H9 (cell line): Measurements from ENCODE around the gene BNIP1. TPM values are rescaled to one million over a fixed set of nuclear protein-coding genes. Genes with fewer than 3 reads are reported as not detected.

ENCODE experiments used
- DNase-seq: peaks from one replicate; pipeline ENCODE4 v3.0.0-alpha.2; 2017
- H2AFZ ChIP-seq: one replicate; pipeline ENCODE4 v1.6.1; 2013; ENCODE audit warnings: mild to moderate bottlenecking, low read length, control low read depth, moderate library complexity
- H2AK5ac ChIP-seq: 2 replicates; pipeline ENCODE4 v1.6.1; 2013; ENCODE audit warnings: low read length, control low read depth, mixed read lengths; ENCODE audit not compliant: insufficient read length
- H2BK120ac ChIP-seq: one replicate; pipeline ENCODE4 v1.6.1; 2013; ENCODE audit warnings: low read depth, mild to moderate bottlenecking, low read length, control low read depth, inconsistent platforms; ENCODE audit not compliant: poor library complexity, severe bottlenecking
- H2BK12ac ChIP-seq: 2 replicates; pipeline ENCODE4 v1.6.1; 2013; ENCODE audit warnings: low read length, control low read depth, mixed read lengths, low read depth; ENCODE audit not compliant: insufficient read length
- H2BK15ac ChIP-seq: 2 replicates; pipeline ENCODE4 v1.6.1; 2013; ENCODE audit warnings: low read depth, low read length, control low read depth
- H2BK20ac ChIP-seq: one replicate; pipeline ENCODE4 v1.6.1; 2013; ENCODE audit warnings: low read depth, mild to moderate bottlenecking, low read length, control low read depth, inconsistent platforms; ENCODE audit not compliant: poor library complexity, severe bottlenecking
- H2BK5ac ChIP-seq: 2 replicates; pipeline ENCODE4 v1.6.1; 2013; ENCODE audit warnings: low read length, control low read depth, mixed read lengths; ENCODE audit not compliant: insufficient read length
- H3K14ac ChIP-seq: 2 replicates; pipeline ENCODE4 v1.6.1; 2013; ENCODE audit warnings: low read length, control low read depth; ENCODE audit not compliant: insufficient read depth
- H3K18ac ChIP-seq: 2 replicates; pipeline ENCODE4 v1.6.1; 2013; ENCODE audit warnings: low read depth, mild to moderate bottlenecking, mixed read lengths, low read length, control low read depth; ENCODE audit not compliant: insufficient read length
- H3K23ac ChIP-seq: 2 replicates; pipeline ENCODE4 v1.6.1; 2013; ENCODE audit warnings: low read length, control low read depth, mixed read lengths, low read depth; ENCODE audit not compliant: insufficient read length
- H3K23me2 ChIP-seq: 2 replicates; pipeline ENCODE4 v1.6.1; 2013; ENCODE audit warnings: low read depth, mild to moderate bottlenecking, mixed read lengths, low read length, control low read depth; ENCODE audit not compliant: insufficient read length, poor library complexity, severe bottlenecking
- H3K27ac ChIP-seq: 2 replicates; pipeline ENCODE4 v1.5.1; 2013; ENCODE audit warnings: low read length, control low read depth, mixed read lengths, low read depth; ENCODE audit not compliant: insufficient read length
- H3K27me3 ChIP-seq: 2 replicates; pipeline ENCODE4 v1.6.1; 2013; ENCODE audit warnings: low read length, control low read depth, inconsistent platforms; ENCODE audit not compliant: insufficient read depth
- H3K4ac ChIP-seq: 2 replicates; pipeline ENCODE4 v1.6.1; 2013; ENCODE audit warnings: low read depth, mild to moderate bottlenecking, control low read depth, inconsistent platforms, low read length, moderate library complexity
- H3K4me1 ChIP-seq: 2 replicates; pipeline ENCODE4 v1.6.1; 2013; ENCODE audit warnings: low read length, control low read depth, inconsistent platforms; ENCODE audit not compliant: insufficient read depth
- H3K4me2 ChIP-seq: 2 replicates; pipeline ENCODE4 v1.6.1; 2013; ENCODE audit warnings: low read length, control low read depth, mixed read lengths; ENCODE audit not compliant: insufficient read length, insufficient read depth
- H3K56ac ChIP-seq: 2 replicates; pipeline ENCODE4 v1.6.1; 2013; ENCODE audit warnings: low read depth, mild to moderate bottlenecking, mixed read lengths, low read length, control low read depth; ENCODE audit not compliant: insufficient read length
- H3K79me1 ChIP-seq: 2 replicates; pipeline ENCODE4 v1.6.1; 2013; ENCODE audit warnings: low read depth, mild to moderate bottlenecking, moderate library complexity, low read length, control low read depth, inconsistent platforms; ENCODE audit not compliant: insufficient read depth, poor library complexity, severe bottlenecking
- H3K79me2 ChIP-seq: 2 replicates; pipeline ENCODE4 v1.6.1; 2013; ENCODE audit warnings: low read length, control low read depth, inconsistent platforms; ENCODE audit not compliant: insufficient read depth
- H3K9ac ChIP-seq: 2 replicates; pipeline ENCODE4 v1.6.1; 2013; ENCODE audit warnings: low read length, control low read depth, mixed read lengths; ENCODE audit not compliant: insufficient read length; ENCODE audit errors: extremely low read depth
- H3K9me3 ChIP-seq: one replicate; pipeline ENCODE4 v1.6.1; 2013; ENCODE audit warnings: low read depth, low read length, inconsistent platforms; ENCODE audit not compliant: control insufficient read depth
- H3T11ph ChIP-seq: one replicate; pipeline ENCODE4 v1.6.1; 2013; ENCODE audit warnings: mild to moderate bottlenecking, low read length, control low read depth, inconsistent platforms
- H4K20me1 ChIP-seq: one replicate; pipeline ENCODE4 v1.6.1; 2013; ENCODE audit not compliant: control insufficient read depth, insufficient read length, insufficient read depth
- H4K5ac ChIP-seq: 2 replicates; pipeline ENCODE4 v1.6.1; 2013; ENCODE audit warnings: low read depth, mild to moderate bottlenecking, mixed read lengths, low read length, control low read depth; ENCODE audit not compliant: insufficient read length
- H4K8ac ChIP-seq: replicated peaks from 2 replicates; pipeline ENCODE4 v1.6.1; 2013; ENCODE audit warnings: low read length, control low read depth, mixed read lengths, low read depth; ENCODE audit not compliant: insufficient read length
- H4K91ac ChIP-seq: 2 replicates; pipeline ENCODE4 v1.6.1; 2013; ENCODE audit warnings: low read depth, mild to moderate bottlenecking, moderate library complexity, mixed read lengths, low read length, control low read depth; ENCODE audit not compliant: insufficient read length
- H3K27ac Mint-ChIP-seq, 3 experiments: 2 replicates in 2 of 3; 3 replicates in 1 of 3; pipeline ENCODE4 v1.8.0; 2020 to 2021; ENCODE audit warnings: mixed read lengths in 3 of 3, mild to moderate bottlenecking in 1 of 3, moderate library complexity in 1 of 3
- H3K27me3 Mint-ChIP-seq: 2 replicates; pipeline ENCODE4 v1.8.0; 2021; ENCODE audit warnings: low read depth, mild to moderate bottlenecking, moderate library complexity, mixed read lengths
- H3K36me3 Mint-ChIP-seq, 3 experiments: 2 replicates in 2 of 3; 3 replicates in 1 of 3; pipeline ENCODE4 v1.8.0; 2020 to 2021; ENCODE audit warnings: low read depth in 3 of 3, mixed read lengths in 3 of 3; ENCODE audit not compliant: insufficient read depth in 1 of 3
- H3K4me1 Mint-ChIP-seq, 2 experiments: 2 replicates each; pipeline ENCODE4 v1.8.0; 2020; ENCODE audit warnings: mixed read lengths in 2 of 2
- H3K4me3 Mint-ChIP-seq, 2 experiments: 2 replicates in 1 of 2; 3 replicates in 1 of 2; pipeline ENCODE4 v1.8.0; 2020 to 2021; ENCODE audit warnings: mild to moderate bottlenecking in 2 of 2, mixed read lengths in 2 of 2, moderate library complexity in 1 of 2
- H3K9me3 Mint-ChIP-seq, 2 experiments: 2 replicates in 1 of 2; 3 replicates in 1 of 2; pipeline ENCODE4 v1.8.0; 2020; ENCODE audit warnings: mild to moderate bottlenecking in 2 of 2, mixed read lengths in 2 of 2, moderate library complexity in 1 of 2
- CTCF ChIP-seq: fragments of 200-600 bp; sonication (generic); conservative IDR thresholded peaks from 3 replicates; pipeline ENCODE4 v1.8.0; 2021; ENCODE audit warnings: antibody characterized with exemption, mild to moderate bottlenecking
- total RNA-seq: library from RNA; stranded (reverse); gene quantifications from 2 replicates; pipeline ENCODE4 v1.2.1, GENCODE V29; 2021

Gene BNIP1
- total RNA-seq, 1 experiment from 2014 or later, result 8.8 TPM

- no peaks in the 10 kb centered on the region; the same call in 1 of the 2 replicates for H3K27me3 ChIP-seq
- H3K27me3 Mint-ChIP-seq, result peaks cover 60% of the 10 kb centered on the region
- no peak overlapping the region for H2BK120ac ChIP-seq
Measured at GRCh38 chr5:173200356-173200755, 56.0 kb downstream of the BNIP1 start.

More at GRCh38 chr5:173200356-173200755, 56.0 kb downstream of the BNIP1 start:
- no peak overlapping the region for H2BK20ac ChIP-seq
- H2BK12ac ChIP-seq, result no peak overlapping the region
- no peak for DNase-seq
- H3K79me1 ChIP-seq, result no peaks in the 10 kb centered on the region
- no peak overlapping the region for H3K14ac ChIP-seq
- no peak overlapping the region for H3K9ac ChIP-seq
- peaks cover 14 to 18% of the 10 kb centered on the region in 2 experiments for H3K9me3 Mint-ChIP-seq
- H4K20me1 ChIP-seq, result no peaks in the 10 kb centered on the region
- TF ChIP-seq CTCF, result no peak
- no peak overlapping the region for H3K4me3 Mint-ChIP-seq
- no peak overlapping the region for H3K4ac ChIP-seq
- no peak overlapping the region for H4K8ac ChIP-seq
- H2AK5ac ChIP-seq, result no peak overlapping the region
- no peak overlapping the region for H2AFZ ChIP-seq
- no peak overlapping the region for H4K5ac ChIP-seq
- H3K79me2 ChIP-seq, result no peaks in the 10 kb centered on the region
- no peak overlapping the region for H3T11ph ChIP-seq
- no peak overlapping the region for H3K4me2 ChIP-seq
- H2BK15ac ChIP-seq, result no peak overlapping the region
- H3K23me2 ChIP-seq, result no peaks in the 10 kb centered on the region
- H4K91ac ChIP-seq, result no peak overlapping the region
- peaks cover 0 to 8% (median 6%) of the 10 kb centered on the region in 3 experiments; a peak in 6 of 7 replicates for H3K36me3 Mint-ChIP-seq
- no peak overlapping the region for H3K56ac ChIP-seq
- no peak overlapping the region for H3K27ac ChIP-seq
- H3K4me1 Mint-ChIP-seq, result peaks cover 4 to 6% of the 10 kb centered on the region in 2 experiments; a peak in 3 of 4 replicates
- H3K23ac ChIP-seq, result no peak overlapping the region
- no peaks in the 10 kb centered on the region for H3K9me3 ChIP-seq
- H3K18ac ChIP-seq, result no peak overlapping the region
- H3K4me1 ChIP-seq, result no peaks in the 10 kb centered on the region; the same call in 1 of the 2 replicates
- H3K27ac Mint-ChIP-seq, result no peak overlapping the region
- H2BK5ac ChIP-seq, result no peak overlapping the region
